Neural crest cell (in vitro differentiated cells): ENCODE measurements around the gene ENTPD8. TPM values are rescaled to one million over a fixed set of nuclear protein-coding genes. Genes with fewer than 3 reads are reported as not detected.

Experiments
- DNase-seq: peaks from one replicate; pipeline ENCODE4 v3.0.0; 2021; ENCODE audit warnings: low read depth, mixed read lengths, low spot score
- H3K27ac Mint-ChIP-seq: one replicate; pipeline ENCODE4 v1.8.0; 2021; ENCODE audit warnings: mild to moderate bottlenecking, mixed read lengths; ENCODE audit not compliant: unreplicated experiment
- H3K27me3 Mint-ChIP-seq: 2 replicates; pipeline ENCODE4 v1.8.0; 2021; ENCODE audit warnings: low read depth, mild to moderate bottlenecking, mixed read lengths
- H3K36me3 Mint-ChIP-seq: 2 replicates; pipeline ENCODE4 v1.8.0; 2021; ENCODE audit warnings: low read depth, mild to moderate bottlenecking, mixed read lengths
- H3K4me1 Mint-ChIP-seq: 2 replicates; pipeline ENCODE4 v1.8.0; 2021; ENCODE audit warnings: mixed read lengths
- H3K4me3 Mint-ChIP-seq: one replicate; pipeline ENCODE4 v1.8.0; 2021; ENCODE audit warnings: mild to moderate bottlenecking, mixed read lengths
- H3K9me3 Mint-ChIP-seq: 2 replicates; pipeline ENCODE4 v1.8.0; 2021; ENCODE audit warnings: mixed read lengths
- CTCF ChIP-seq: fragments of 200-600 bp; sonication (generic); conservative IDR thresholded peaks from 2 replicates; pipeline ENCODE4 v1.5.0; 2021; ENCODE audit warnings: antibody characterized with exemption, mild to moderate bottlenecking
- long read RNA-seq: library from polyadenylated mRNA; unstranded; transcript quantifications from one replicate; pipeline ENCODE4 v2.0.0, GENCODE V29; 2020
- total RNA-seq: library from RNA; stranded (reverse); gene quantifications from 2 replicates; pipeline ENCODE4 v1.2.1, GENCODE V29; 2021

The ENTPD8 gene
- 0.12 and 0.14 TPM in 2 replicates for total RNA-seq
- long read RNA-seq: 0 reads

- Mint-ChIP-seq H3K27ac (no peak within 1 kb of the TSS), H3K4me1 (peaks cover 12% of the 10 kb centered on the region), H3K27me3 (peaks cover 25% of the 10 kb centered on the region), H3K36me3 (no peaks in the 10 kb centered on the region), H3K4me3 (peak within 1 kb of the TSS; percentile 66), H3K9me3 (no peaks in the 10 kb centered on the region)
- DNase-seq: no peak
- TF ChIP-seq CTCF: no peak
Observed at GRCh38 chr9:137441289-137441934, at the start of gene ENTPD8. Gene ENTPD8 (minus strand): TSS chr9:137441357. CDS start chr9:137438285, 3,072 bp downstream.

- DNase-seq: no peak
- Mint-ChIP-seq H3K27ac (no peak overlapping the region), H3K4me3 (no peak overlapping the region), H3K4me1 (no peaks in the 10 kb centered on the region), H3K27me3 (no peaks in the 10 kb centered on the region), H3K9me3 (no peaks in the 10 kb centered on the region), H3K36me3 (no peaks in the 10 kb centered on the region)
- no peak for TF ChIP-seq CTCF
Observed at GRCh38 chr9:137490532-137491186, 49.5 kb upstream of the ENTPD8 start.

DNA sequence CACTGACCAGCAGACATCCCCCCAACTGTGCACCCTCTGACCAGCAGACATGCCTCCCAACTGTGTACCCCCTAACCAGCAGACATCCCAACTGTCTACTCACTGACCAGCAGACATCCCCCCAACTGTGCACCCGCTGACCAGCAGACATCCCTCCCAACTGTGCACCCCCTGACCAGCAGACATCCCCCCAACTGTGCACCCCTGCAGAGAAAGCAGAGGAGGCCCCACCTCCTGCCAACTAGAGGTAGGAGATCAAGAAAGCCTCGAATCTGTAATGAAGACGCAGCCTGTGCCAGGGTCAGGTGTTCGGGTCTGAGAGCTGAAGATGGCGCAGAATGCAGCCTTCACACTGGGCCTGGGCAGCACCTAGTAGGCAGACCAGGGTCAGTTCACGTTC, 47.7 kb upstream of the ENTPD8 start:
- no peak overlapping the region for H3K27ac Mint-ChIP-seq
- no peak for DNase-seq
- no peaks in the 10 kb centered on the region for H3K36me3 Mint-ChIP-seq
- H3K4me3 Mint-ChIP-seq: no peak overlapping the region
- no peaks in the 10 kb centered on the region for H3K9me3 Mint-ChIP-seq
- H3K27me3 Mint-ChIP-seq: no peaks in the 10 kb centered on the region
- no peaks in the 10 kb centered on the region for H3K4me1 Mint-ChIP-seq
- no peak for TF ChIP-seq CTCF

DNA sequence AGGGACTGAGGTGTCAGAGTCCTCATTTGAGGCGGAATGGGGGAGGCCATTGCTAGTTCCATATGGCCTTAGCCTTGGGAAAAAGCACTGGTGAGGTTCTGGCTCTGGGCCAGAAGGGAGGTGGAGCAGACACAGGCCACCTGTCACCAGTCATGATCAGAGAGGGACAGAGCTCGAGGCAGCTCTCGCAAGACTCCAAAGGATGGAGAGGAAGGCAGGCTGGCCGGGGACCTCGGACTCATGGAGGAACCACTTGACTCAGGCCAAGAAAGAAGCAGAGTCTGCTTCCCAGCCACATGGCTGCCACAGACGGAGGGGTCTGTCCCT, 47.1 kb upstream of the ENTPD8 start:
- Mint-ChIP-seq H3K36me3 (no peaks in the 10 kb centered on the region), H3K27me3 (no peaks in the 10 kb centered on the region), H3K27ac (no peak overlapping the region), H3K4me1 (no peaks in the 10 kb centered on the region), H3K9me3 (no peaks in the 10 kb centered on the region), H3K4me3 (no peak overlapping the region)
- TF ChIP-seq CTCF: no peak
- no peak for DNase-seq

GRCh38 chr9:137487454-137488326, 46.5 kb upstream of the ENTPD8 start:
- no peak for DNase-seq
- no peaks in the 10 kb centered on the region for H3K4me1 Mint-ChIP-seq
- H3K36me3 Mint-ChIP-seq: no peaks in the 10 kb centered on the region

More at GRCh38 chr9:137487454-137488326, 46.5 kb upstream of the ENTPD8 start:
- peak overlapping the region; percentile 71 for H3K27ac Mint-ChIP-seq
- H3K9me3 Mint-ChIP-seq: no peaks in the 10 kb centered on the region
- TF ChIP-seq CTCF: no peak
- no peak overlapping the region for H3K4me3 Mint-ChIP-seq
- H3K27me3 Mint-ChIP-seq: no peaks in the 10 kb centered on the region
